GM19463 (cell line): ENCODE results near the gene DHRS11.

ENCODE experiments used
- ATAC-seq: cut with Tn5 transposase; IDR thresholded peaks from one replicate; pipeline ENCODE4 v1.9.1; 2021; ENCODE audit warnings: mild to moderate bottlenecking, moderate library complexity; ENCODE audit not compliant: unreplicated experiment

DHRS11 gene

GRCh38 chr17:36613155-36613554 lies 21.5 kb downstream of the DHRS11 start:
- no peak for ATAC-seq

DNA sequence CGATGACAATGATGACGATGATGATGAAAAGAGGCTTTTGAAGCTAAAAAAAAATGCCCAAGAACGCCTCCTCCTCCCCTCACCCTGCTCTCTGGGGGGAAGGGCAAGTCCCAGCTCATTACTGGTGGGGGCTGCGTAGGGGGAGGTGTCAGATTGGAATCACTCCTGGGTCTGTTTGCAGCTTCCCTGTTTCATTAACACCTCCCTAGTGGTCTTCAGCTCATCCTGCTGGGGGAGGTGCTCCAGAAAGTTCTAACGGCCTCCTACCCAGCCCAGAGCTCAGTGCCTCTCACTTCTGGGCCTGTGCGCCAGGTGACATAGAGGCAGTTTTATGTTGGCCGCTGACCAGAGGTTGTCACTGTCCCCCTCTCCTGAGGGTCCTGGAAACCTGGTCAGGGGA lies 22.4 kb downstream of the DHRS11 start:
- no peak for ATAC-seq

DNA sequence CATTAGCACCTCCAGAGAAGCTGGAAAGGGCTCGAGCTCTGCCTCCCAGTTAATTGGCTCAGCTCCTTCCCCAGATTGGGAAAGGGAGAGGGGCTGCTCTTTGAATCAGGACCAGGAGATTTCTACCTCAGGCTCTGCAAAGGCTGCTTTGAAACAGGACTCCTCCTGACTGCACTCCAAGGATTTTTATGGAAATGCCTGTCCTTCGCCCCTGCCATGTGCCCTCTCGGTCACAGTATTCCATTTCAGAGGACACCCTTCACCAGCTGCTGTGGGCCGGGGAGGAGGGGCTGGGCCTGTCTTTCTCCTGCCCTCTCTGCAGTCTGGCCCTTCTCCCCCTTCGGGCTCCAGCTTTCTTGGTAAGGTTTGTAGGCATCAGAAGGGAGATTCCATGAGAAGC lies 23.3 kb downstream of the DHRS11 start:
- no peak for ATAC-seq

DNA sequence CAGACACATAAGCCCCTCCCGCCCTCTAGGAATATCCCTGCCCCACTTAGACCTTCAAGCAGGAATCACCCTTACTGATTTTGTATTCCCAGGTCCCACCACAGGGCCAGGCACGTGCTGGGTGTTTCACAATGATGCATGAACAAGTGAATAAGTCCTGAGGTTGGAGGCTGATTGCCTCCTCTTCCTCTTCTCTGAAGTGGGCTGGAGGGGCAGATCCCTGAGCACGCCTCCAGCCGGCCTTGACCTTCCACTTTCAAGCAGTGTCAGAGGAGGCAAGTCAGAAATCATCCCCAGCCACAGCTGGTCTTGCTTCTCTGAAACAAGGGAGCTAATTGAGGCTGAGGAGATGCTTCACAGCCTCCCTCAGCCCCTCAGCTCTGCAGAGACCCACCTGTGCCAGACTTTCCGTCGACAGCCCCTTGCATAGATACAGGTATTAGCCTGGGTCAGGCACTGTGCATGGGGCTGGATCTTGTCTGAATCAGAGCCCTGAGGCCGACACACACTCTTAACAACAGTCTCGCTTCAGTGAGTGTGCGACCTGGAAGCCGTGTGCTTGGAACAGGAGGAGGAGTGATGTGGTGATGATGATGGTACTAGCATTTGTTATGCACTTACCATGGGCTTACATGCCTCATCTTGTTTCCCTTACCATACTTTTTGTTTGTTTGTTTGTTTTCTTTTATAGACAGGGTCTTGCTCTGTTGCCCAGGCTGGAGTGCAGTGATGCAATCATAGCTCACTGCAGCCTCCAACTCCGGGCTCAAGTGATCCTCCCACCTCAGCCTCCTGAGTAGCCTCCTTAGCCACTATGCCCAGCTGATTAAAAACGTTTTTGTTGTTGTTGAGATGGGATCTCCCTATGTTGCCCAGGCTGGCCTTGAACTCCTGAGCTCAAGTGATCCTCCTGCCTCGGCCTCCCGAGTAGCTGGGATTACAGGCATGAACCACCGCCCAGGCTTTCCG lies 24.7 kb downstream of the DHRS11 start:
- ATAC-seq, result no peak

DNA sequence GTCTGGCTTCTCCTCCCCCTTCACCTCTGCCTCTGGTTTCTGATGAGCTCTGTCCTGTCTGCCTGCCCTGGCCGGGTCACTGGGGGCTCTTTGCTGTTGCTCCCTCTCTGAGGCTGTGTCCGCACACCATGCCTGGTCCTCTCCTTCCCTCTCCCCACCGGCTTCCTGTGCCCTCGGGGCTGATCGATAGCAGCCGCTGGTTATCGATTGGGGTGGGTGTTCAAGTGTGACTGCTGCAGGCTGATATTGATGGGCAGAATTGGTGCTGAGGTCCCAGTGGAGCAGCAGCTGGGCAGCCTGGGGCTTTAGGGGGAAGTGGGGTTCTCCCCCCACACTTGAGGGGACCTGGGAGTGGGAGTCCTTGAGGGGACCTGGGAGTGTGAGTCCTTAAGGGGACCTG lies 26.1 kb downstream of the DHRS11 start:
- ATAC-seq, result no peak

GRCh38 chr17:36623281-36623680 lies 31.6 kb downstream of the DHRS11 start:
- ATAC-seq, result no peak

GRCh38 chr17:36625188-36625587 lies 33.5 kb downstream of the DHRS11 start:
- no peak for ATAC-seq

- ATAC-seq, result no peak
Observed at GRCh38 chr17:36627101-36627500, 35.4 kb downstream of the DHRS11 start.

- no peak for ATAC-seq
Observed at GRCh38 chr17:36628576-36628975, 36.9 kb downstream of the DHRS11 start.

DNA sequence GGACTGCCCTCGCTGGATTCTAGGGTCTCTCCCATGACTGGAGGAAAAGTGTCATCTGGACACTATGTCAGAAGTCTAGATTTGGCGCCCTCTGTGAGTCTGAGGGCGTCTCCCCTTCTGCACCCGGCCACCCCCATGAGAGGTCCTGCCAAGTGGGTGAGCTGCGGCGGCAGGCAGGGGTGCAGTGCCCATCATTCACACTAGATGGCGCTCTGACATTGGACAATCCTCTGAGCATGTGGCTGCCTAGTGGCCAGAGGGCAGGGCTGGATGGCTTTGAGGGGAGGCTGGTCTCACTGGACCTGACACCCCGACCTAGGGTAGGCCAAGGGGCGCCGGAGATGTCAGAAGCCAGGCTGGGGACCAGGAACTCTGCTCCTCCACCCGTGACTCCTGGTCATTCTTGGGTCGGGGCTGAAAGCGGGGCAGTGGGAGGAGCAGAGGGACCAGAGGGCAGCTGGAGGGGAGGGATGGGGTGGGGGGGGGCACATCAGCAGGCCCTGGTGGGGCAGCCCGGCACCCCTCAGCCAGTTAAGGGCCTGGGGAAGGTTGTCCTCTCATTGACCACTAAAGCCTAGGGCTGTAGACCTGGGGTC lies 37.7 kb downstream of the DHRS11 start:
- no peak for ATAC-seq

DNA sequence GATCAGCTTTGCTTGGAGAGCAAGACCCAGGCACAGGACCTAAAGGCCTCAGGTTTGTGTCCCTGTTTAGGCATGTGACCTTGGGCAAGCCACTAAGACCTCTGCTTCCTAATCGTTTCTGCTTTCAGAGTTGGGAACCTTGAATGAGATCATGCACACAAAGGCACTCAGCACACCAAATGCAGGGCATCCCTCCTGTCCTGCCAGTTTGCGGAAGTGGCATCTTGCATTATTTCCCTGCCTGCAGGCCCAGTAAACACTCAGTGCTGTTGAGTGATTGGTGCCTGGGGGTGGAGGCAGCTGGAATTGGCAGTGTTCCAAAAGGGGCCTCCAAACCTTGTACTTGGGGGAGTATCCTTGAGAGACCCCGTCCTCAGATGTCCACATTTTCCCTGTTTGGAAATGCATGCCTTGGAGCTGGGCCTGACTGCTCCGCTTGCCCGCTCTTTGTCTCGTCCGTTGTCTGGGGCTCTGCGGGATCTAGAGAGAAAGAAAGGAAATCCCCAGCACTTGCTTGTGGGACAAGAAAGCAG lies 38.4 kb downstream of the DHRS11 start:
- no peak for ATAC-seq

DNA sequence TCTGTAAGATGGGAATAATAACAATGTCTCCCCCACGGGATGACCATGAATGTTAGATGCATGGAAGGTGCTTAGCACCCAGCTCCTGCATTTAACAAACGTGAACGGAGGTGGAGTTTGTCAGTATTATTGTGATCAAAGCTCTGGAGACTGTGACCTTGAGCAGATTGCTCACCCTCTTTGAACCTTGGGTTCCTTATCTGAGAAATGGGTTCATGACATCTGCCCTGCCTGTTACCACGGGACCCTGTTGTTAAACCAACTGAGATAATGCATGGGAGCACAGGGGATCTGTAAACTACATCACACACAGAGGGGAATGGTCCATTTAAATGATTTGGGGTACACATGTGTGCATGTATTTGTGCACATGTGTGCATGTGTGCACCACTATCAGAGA lies 39.3 kb downstream of the DHRS11 start:
- ATAC-seq, result no peak

DNA sequence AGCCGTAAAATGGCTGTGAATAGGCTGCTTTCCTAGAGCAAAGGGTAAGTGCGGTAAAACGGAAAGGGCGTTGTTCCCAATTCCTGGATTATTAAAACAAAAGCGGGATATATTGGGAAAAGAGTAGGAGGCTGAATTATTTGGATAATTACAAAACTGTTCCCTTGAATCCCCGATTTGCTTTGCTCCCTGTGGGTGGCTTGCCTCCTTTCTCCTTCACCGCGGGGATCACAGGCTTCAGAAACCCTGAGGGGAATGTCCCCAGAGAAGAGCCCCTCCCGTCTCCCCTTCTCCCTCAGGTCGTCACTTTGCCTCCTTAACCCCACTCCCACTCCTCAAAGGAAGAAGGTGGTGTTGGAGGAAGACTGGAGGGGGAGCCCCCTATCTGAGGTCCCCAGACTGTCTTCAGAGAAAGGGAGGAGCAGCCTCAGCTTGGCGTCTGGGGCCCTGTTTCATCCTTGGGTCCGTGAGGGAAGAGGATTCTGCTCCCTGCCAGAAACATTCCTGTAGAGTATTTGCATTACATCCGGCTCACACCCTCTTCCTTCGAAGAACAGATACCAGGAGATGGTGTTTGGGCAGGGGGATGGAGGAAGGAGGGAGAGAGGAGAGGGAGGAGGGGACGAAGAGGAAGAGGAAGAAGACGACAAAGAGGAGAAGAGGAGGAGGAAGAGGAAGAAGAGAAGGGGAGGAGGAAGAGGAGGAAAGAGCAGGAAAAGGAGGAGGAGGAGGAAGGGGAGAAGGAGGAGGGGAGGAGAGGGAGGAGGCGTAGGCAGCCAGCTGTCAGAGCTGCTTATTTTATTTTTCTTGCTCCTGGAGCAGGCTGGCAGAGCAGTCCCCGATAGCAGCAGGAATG lies 41.5 kb downstream of the DHRS11 start:
- no peak for ATAC-seq

GRCh38 chr17:36640346-36640745 lies 48.7 kb downstream of the DHRS11 start:
- ATAC-seq, result no peak

GRCh38 chr17:36640836-36641235 lies 49.2 kb downstream of the DHRS11 start:
- ATAC-seq, result no peak

GRCh38 chr17:36641331-36641876 lies 49.7 kb downstream of the DHRS11 start:
- no peak for ATAC-seq

- no peak for ATAC-seq
Observed at GRCh38 chr17:36641877-36642845, 50.5 kb downstream of the DHRS11 start.

DNA sequence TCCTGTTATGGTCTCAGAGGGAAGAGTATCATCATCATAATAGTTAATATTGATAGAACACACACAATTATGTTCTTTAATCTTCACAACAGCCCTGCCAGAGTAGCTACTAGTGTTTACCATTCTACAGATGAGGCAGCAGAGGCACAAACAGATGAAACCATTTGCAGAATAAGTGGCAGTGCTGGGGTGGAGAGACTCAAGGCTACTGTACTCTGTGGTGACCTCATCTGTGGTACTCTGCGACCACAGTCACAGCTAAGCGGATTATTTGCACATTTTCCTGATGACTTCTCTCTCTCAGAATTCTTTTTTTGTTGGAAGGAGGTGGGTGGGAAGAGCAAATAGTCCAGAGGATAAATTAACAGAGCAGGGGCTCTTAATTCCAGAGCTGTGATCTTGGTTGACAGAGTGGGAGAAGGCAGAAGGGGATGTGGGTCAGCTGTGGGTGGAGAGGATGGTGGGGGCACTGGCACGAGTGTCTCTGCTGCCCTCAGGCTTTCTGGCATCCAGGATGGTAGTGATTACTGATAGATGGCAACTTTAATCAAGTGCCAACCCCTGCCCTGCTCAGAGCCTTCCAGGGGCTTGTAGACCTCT lies 51.5 kb downstream of the DHRS11 start:
- ATAC-seq, result no peak

DNA sequence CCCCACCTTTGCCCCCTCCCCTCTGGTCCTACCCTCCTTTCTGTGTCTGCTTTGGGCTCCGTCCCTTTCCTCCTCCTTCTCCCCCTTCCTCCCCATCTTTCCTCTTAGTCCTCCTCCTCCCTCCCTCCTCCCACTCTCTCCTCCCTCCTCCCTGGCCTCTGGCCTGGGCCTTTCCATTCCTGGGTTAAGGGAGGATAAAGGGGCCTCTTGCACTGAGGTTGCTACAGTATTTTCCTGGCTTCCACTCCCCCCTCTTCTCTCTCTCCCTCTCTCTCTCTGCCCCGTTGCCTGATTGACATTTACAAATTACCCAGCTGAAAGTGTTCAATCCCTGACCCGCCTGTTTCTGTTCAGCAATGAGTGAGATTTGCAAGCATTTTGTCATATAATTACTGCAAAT lies 53.7 kb downstream of the DHRS11 start:
- no peak for ATAC-seq
